ENCODE data around the gene ACSL5. TPM values are rescaled to one million over a fixed set of nuclear protein-coding genes. Genes with fewer than 3 reads are reported as not detected.

The ACSL5 gene
- total and polyA plus RNA-seq, 2 of the 8 experiments (the other 6 are each of a cell fraction or from before 2014, with no cell fraction given) = not detected

DNA sequence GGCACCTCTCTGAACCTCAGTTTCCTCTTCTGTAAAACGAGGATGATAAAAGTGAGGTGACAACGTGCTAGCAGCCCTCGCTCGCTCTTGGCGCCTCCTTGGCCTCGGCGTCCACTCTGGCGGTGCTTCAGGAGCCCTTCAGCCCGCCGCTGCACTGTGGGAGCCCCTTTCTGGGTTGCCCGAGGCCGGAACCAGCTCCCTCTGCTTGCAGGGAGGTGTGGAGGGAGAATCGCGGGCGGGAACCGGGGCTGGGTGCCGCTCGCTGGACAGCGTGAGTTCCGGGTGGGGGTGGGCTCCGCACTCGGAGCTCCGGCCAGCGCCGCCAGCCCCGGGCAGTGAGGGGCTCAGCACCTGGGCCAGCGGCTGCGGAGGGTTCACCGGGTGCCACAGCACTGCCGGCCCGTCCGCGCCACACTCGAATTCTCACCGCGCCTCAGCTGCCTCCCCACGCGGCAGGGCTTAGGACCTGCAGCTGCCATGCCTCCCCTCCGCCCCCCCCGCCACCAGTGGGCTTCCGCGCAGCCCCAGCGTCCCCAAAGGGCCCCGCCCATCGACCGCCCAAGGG lies 24.3 kb upstream of the ACSL5 start (continued):
- no peak for TF ChIP-seq POU5F1 (IDR thresholded peaks at IDR 0.05; ENCODE audit: low read depth, low read length)
- no peak for TF ChIP-seq TCF12 (IDR thresholded peaks at IDR 0.05; ENCODE audit: low read depth, low read length)
- TF ChIP-seq, protein P1, sequence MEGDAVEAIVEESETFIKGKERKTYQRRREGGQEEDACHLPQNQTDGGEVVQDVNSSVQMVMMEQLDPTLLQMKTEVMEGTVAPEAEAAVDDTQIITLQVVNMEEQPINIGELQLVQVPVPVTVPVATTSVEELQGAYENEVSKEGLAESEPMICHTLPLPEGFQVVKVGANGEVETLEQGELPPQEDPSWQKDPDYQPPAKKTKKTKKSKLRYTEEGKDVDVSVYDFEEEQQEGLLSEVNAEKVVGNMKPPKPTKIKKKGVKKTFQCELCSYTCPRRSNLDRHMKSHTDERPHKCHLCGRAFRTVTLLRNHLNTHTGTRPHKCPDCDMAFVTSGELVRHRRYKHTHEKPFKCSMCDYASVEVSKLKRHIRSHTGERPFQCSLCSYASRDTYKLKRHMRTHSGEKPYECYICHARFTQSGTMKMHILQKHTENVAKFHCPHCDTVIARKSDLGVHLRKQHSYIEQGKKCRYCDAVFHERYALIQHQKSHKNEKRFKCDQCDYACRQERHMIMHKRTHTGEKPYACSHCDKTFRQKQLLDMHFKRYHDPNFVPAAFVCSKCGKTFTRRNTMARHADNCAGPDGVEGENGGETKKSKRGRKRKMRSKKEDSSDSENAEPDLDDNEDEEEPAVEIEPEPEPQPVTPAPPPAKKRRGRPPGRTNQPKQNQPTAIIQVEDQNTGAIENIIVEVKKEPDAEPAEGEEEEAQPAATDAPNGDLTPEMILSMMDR (IDR thresholded peaks at IDR 0.05; ENCODE audit: control extremely low read depth in 1 of 3, insufficient read depth in 1 of 3, low read depth in 1 of 3, low read length in 3 of 3) = no peak
- TF ChIP-seq KDM4A (IDR thresholded peaks at IDR 0.05; ENCODE audit: low read depth, low read length, severe bottlenecking) = no peak
- TF ChIP-seq, protein P2, sequence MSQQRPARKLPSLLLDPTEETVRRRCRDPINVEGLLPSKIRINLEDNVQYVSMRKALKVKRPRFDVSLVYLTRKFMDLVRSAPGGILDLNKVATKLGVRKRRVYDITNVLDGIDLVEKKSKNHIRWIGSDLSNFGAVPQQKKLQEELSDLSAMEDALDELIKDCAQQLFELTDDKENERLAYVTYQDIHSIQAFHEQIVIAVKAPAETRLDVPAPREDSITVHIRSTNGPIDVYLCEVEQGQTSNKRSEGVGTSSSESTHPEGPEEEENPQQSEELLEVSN (IDR thresholded peaks at IDR 0.05) = no peak
